GM10847 (cell line): ENCODE results near the gene HTRA3.

Source experiments
- POLR2A ChIP-seq: IDR thresholded peaks from 2 replicates; pipeline ENCODE4 v1.6.1; 2011; ENCODE audit not compliant: insufficient read length; ENCODE audit errors: extremely low read depth

Gene HTRA3

DNA sequence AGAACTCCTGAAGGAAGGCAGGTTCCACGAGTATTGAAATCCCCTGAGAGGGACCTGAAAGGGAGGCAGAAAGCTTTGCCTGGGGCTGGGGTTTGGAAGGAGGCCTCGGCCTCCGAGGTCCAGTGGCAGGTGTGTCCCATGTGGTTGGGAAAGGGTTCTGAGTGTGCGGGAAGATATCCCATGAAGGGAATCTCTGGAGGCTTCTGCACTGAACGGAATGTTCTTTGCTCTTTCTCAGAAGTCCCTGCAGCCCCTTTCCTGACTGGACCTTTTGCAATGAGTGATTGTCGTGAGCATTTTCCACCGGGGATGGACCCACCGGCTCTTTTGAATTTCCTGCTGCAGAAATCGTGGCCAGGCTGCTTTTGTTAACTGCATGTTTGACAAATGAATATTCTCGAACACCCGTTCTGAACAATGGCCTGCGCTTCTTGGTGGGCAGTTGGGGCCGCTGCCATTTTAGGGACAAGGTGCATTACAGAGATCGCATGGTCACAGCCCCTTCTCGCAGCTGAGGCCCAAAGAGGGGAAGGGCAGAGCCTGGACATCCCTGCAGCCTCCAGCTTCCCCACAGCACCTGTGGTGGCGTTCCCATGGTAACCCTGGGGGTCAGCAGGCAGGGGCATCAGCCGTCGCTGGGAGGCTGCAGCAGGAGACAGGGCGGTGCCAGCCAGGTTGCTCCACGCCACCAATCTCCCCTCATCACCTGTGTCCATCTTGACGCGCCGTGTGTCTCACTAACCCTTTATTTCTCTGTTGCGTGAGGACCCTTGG is 18.3 kb upstream of the HTRA3 start:
- TF ChIP-seq POLR2A, result no peak

DNA sequence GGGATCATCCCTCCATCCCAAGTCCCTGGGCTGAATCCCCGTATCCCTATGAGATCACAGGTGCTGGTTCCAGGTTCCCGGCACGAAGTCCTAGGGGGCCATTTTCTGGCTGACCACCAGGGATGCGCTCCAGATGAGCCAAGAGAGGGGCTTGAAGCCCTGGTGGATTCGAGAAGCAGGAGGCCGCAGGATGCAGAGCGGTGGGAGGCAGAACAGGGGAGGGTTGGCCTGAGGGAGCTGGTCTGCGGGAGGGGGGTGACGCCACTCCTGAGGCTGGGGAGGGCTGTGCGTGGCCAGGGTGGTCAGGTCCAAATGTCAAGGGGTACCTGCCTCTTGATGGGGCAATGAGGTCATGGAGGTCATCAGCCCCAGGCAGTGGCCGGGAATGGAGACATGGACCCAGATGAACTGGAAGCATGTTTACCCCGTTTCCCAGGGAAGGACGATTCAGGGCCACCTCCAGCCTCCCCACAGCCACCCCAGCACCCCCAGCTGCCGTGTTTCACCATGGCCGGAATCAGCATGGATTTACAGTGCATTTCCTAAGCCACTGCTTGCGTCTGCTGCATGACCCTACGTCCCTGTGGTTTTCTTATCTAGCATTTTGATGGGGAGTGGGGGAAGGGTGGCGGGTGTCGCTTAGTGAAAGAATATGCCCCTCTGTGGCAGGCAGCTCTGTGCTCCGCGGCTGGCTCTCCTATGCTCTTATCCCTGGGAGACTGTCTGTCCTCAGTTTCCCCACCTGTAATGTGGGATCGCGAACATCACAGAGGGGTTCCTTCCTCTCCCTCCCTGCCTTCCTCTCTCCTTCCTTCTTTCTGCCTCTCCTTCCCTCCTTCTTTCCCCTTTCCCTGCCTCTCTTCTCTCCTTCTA is 17.0 kb upstream of the HTRA3 start:
- no peak for TF ChIP-seq POLR2A

DNA sequence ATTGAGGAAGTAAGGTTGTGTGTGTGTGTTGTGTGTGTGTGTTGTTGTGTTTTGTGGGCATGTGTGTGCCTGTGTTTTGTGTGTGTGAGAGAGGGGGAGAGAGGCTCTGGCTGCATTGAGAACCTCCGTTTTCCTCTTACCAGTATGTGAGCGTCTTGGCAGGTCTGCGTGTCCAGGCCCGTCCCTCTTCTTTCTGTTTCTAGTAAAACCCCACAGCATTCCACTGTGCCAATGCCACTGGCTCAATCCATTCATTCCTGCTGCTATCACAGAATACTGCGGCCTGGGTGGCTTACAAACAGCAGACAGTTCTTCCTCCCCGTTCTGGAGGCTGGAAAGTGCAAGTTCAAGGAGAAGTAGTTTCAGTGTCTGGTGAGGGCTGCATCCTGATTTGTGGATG is 15.5 kb upstream of the HTRA3 start:
- TF ChIP-seq POLR2A, result no peak

DNA sequence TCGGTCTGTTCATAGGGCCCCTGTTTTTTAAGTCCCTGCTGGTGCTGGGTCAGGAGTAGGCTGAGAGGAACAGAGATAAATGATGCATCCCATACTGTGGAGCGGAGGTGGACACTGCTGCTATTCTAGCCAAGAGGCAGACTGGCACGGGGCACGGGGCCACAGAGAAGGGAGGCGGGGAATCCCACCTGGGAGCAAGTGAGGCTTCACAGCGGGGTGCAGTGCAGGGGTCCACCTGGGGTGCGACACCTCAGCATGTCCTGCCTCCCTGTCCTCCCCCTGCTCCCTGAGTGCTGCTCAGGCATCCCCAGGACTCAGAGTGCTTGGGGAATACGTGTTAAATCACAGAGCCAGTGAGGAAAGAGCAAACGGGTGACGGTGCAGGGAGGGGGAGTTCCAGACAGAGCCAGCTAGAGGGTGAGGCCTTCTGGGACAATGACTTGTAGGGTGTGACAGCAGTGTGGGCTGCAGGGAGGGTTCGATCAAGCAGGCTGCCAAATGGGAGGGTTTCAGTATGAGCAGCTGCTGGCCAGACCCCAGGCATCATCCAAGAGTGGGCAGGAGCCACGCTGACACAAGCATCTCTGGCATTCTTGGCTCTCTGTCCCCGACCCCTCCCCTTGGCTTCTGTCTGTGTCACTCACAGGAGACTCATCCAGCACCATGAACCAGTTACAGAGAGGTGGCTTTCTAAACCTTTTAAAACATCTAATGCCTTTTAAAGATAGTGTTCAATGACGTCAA is 13.7 kb upstream of the HTRA3 start:
- TF ChIP-seq POLR2A, result no peak

DNA sequence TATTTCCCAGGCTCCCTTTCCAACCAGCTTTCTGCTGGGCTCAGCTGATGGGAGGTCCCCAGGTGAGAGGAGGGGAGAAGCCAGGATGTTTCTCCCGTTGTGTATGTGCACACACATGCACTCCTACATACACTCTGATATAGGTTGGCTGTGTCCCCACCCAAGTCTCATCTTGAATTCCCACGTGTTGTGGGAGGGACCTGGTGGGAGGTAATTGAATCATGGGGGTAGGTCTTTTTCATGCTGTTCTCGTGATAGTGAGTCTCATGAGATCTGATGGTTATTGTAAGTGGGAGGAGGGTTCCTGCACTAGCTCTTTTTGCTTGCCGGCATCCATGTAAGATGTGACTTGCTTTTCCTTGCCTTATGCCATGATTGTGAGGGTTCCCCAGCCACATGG is 11.7 kb upstream of the HTRA3 start:
- TF ChIP-seq POLR2A, result no peak

DNA sequence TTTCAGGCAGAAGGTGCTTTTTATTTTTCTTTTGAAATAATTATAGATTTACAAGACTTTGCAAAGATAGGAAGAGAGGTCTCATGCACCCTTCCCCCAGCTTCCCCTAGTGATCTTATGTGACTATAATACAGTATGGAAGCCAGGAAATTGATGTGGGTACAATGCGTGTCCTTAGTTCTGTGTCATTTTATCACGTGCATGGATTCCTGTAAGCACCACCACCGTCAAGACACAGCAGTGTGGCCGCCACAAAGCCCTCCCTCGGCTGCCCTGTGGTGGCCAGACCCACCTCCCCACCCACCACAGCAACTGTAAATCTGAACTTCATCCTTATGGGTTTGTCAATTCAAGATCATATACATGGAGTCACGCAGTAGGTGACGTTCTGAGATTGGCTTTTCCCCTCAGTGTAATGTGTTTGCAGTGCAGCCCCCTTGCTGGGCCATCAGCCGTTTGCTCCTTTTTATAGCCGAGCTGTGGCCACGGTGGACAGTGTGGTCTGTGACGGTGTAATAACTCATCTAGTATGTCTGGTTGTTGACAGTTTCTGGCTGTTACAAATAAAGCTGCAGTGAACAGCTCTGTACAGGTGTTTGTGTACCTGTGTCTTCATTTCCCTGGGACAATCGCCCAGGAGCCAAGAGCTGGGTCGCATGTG is 10.9 kb upstream of the HTRA3 start:
- TF ChIP-seq POLR2A, result no peak

DNA sequence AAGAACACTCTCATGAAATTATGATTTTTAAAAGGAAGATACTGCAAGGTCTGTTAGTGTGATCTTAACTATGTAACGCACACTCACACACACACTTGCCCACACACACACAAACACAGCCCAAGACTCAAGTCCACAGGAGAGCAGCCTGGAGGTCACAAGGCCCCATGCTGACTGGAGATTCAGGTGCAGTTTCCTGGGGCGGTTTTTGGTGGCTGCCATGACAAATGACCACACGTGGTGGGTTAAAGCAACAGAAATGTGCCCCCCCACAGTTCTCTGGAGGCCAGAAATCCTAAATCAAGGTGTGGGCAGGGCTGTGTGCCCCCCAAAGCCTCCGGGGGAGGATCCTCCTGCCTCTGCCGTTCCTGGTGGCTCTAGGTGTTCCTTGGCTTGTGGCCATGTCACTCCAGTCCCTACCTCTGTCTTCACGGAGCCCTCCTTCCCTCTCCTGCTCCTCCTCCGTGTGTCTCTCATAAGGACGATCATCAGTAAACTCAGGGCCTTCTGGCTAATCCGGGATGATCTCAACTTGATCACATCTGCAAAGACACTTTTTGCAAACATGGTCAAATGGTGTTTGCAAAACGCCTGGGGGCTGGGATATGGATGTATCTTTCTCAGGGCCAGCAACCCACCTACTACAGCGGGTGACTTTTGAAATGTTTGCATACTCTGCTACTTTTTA is 9.7 kb upstream of the HTRA3 start:
- no peak for TF ChIP-seq POLR2A

DNA sequence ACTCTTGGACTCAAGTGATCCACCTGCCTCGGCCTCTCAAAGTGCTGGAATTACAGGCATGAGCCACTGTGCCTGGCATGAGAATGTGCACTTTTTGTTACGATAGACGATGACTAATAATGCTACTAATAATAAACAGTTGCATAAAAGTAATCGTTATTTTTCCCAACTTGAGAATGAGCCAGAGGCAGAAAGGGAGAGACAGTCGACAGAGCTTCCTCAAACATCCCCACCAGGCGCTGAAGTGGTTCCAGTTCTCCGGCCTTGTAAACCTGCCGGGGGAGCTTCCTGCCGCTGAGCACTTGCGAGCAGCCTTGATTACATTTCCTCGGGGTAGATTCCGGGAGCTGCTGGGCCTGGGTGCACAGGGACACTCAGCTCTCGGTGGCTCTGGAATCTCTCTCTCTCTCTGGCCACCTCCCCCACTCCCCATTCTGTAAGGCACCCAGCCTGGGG is 8.9 kb upstream of the HTRA3 start:
- TF ChIP-seq POLR2A, result no peak

DNA sequence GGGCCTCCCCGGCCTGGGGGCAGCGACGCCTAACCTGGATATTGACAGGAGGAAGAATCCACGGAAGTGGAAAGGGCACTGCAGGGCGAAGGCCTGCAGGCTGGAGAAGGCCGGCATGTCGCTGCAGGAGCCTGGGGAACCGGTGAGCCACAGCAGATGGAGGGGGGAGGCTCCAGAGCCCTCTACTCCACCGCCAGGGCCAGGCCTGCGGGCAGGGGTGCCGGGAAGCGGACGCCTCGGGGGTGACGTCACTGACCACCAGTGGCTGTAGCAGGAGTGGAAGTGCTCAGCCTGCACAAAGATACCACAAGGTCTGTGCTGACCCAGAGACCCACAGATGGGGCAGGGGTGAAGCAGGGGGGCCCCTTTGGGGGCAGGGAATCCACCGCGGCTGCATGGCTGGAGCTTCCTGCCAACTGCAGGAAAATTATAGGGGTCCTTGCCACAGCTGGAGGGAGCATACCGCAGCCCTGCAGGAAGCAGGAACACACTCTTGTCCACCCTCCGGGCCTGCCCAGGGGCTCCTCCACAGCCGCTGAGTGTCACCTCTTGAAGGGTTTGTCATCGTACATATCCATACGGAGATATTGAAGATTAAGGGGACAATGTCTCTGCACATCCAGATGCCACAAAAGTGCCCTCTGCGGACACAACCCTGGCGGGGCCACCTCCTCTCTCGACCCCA is 7.6 kb upstream of the HTRA3 start:
- no peak for TF ChIP-seq POLR2A

DNA sequence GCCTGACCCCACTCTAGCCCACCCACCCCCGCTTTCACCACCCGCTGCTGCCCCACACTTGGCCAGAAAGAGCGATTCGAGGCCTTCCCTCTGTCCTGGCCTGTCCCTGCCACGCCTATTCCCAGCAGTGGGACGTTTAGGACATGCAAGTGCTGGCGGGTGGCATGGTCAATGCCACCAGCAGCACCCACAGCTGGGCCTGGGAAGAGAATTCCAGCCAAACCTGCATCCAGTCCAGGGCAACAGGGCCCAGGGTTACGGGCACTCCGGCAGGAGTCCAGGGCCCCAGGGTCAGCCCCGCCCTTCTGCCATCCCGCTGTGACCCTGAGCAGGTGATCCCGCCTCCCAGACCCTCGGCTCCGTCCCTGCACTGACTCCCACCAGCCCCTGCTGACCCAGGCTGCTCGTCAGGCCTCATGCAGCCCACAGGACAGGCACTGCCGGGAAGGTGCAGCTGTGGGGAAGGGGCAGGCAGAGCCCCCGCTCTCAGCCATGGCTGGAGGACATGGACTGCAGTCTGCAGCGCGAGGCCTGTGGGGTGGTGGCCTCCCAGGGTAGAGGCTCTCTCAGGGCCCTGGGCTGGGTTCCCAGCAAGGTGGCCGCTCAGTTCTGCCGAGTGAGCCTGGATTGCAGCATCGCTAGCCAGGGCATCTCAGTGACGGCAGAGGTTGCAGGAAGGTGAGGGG is 6.8 kb upstream of the HTRA3 start:
- TF ChIP-seq POLR2A, result no peak

DNA sequence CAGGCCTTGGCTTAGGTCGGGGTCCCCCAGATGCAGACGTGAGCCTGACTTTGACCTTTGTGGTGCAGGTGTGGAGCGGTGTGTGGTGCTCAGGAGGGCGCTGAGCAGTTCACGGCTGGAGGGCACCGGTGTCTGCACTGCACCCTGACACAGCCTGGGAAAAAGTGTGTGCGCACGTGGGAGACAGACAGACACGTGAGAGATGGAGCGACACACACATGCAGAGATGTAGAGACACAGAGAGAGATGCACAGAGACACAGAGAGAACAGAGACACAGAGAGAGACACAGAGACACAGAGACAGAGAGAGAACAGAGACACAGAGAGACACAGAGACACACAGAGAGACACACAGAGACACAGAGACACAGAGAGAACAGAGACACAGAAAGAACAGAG is 6.2 kb upstream of the HTRA3 start:
- no peak for TF ChIP-seq POLR2A

DNA sequence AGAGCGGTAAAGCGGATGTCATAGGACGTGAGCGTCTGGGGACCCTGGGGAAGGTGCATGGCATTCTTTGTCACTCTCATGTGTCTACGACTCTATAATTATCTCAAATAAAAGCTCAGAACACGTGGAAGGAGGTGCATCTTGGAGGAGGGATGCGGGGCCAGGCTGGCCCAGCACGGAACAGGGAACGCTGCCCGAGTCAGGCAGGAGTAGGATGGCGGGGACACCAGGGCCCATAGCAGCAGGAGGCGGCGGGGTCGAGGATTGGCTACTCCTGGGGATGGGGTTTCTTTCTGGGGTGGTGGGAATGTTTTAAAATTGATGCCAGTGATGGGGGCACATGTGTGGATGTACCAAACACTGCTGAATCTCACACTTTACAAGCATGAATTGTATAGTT is 5.4 kb upstream of the HTRA3 start:
- TF ChIP-seq POLR2A, result no peak

DNA sequence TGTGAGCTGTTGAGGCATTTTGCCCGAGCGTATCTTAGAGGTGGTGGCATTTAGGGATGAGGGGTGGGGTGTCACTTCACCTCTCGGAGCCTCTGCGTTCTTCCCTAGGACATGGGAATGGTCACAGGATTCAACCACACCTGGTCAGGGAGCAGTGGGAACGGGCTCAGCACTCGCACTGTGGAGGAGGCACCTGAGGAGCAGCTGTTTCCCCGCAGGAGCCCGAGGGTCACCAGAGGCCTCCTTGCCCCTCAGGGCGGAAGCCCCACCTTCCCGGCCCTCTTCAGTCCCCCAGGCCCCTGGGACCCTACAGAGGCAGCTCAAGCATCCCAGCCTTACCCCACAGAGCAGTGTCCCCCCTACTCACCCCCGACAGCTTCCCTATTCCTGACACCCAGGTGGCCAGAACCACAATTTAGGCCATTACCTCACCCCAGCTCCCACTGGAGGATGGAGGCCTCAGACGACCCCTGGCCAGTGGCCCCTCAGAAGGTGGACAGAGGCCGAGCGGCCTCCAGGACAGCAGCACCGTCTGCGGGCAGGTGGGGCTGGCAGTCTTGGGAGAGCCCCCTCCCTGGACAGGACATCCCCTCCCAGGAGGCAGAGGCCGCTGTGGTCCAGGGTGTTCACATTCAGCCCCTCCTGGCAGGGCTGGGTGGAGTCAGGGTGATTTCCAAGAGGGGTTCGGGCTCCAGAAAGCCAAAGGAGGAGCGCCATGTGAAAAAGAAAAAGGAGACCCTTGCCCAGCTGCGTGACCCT is 4.2 kb upstream of the HTRA3 start:
- TF ChIP-seq POLR2A, result no peak
